HG03432 (cell line): ENCODE measurements around the gene TIMM44.
"Not testable (repeated sequence)": the region's sequence is repeated elsewhere in the genome, so short reads cannot be mapped to it uniquely, and the experiment has no call there.

ENCODE experiments used
- ATAC-seq: cut with Tn5 transposase; IDR thresholded peaks from one replicate; pipeline ENCODE4 v1.9.1; 2021; ENCODE audit warnings: mild to moderate bottlenecking, moderate library complexity; ENCODE audit not compliant: unreplicated experiment

TIMM44 gene

GRCh38 chr19:7926727-7927604, 16.5 kb downstream of the TIMM44 start:
- no peak for ATAC-seq

- no peak for ATAC-seq
Observed at GRCh38 chr19:7926021-7926726, 17.3 kb downstream of the TIMM44 start, which contains the start of gene CTXN1. Gene CTXN1 (minus strand): TSS chr19:7926135. CDS start chr19:7925538, 597 bp downstream.

GRCh38 chr19:7925171-7925851, 18.2 kb downstream of the TIMM44 start:
- ATAC-seq = peak; percentile 34

DNA sequence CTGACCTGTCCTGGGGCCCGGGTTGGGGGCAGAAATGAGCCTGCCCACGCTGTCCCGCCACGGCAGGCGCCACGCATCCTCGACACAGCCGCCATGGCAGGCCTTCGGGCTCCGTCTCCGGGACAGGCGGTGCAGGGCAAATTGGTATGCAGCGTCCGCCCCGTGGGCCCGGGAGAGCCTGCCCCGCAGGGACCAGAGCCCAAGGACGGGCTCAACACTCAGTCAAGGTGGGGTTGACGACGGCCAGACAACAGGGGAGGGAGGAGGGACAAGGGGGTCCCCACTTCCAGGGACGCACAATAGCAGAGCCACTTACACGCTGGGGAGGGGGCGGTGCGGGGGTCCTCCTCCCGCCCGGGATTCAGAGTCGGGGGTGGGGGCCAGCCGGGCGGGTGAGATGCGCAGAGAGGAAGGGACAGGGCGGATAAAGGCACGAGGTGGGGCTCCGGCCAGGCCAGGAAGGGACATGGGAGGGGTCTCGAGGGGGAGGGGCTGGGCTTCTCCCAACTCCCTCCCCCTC, 18.8 kb downstream of the TIMM44 start:
- ATAC-seq = no peak

DNA sequence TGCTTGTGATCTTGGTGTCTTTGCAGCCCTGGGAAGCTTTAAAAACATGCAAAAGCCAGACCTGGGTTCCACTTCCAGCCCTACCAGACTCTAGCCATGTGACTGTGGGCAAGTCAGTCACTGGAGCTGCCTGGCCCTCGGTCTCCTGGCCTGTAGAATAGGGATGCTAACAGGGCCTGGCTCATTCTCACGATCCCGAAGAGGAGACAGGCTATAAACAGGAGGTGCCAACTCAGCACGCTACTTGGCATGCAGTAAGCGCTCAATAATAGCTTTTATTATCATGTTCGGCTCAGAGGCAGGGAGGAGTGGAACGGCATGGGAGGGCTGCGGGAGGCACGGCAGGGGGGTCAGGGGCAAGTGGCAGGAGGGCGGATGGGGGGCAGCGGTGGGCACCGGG, 19.2 kb downstream of the TIMM44 start:
- ATAC-seq = no peak

GRCh38 chr19:7923295-7924191, 19.9 kb downstream of the TIMM44 start:
- ATAC-seq = no peak

- ATAC-seq = no peak
Observed at GRCh38 chr19:7922836-7923195, 20.6 kb downstream of the TIMM44 start.

GRCh38 chr19:7921967-7922835, 21.3 kb downstream of the TIMM44 start:
- no peak for ATAC-seq

DNA sequence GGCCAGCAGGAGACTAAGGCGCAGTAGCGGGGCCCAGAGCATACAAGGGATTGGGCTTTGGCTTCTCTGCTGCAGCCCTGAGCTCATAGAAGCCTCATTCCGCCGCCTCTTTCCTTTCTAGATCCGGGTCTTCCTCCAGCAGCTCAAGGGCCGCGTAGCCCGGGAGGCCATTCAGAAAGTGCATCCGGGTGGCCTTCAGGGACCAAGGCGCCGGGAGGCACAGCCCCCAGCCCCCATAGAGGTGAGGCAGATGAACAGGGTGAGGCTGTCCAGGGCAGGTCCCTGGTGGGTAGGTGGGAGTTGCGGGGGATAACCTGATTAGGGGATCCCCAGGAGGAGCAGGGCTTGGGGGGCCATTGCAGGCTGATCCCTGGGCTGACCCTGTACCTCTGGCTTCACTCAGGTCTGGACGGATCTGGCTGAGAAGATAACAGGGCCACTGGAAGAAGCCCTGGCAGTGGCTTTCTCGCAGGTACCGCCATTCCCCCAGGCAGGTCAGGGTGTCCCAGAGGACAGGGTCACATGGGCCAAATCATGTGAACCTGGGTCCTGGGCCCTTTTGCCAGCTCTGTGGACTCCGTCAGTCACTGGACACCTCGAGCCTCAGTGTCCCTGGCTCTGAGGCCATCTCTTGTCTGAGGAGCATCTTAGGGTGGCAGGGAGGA, 22.0 kb downstream of the TIMM44 start:
- no peak for ATAC-seq

- peak; percentile 45 for ATAC-seq
Observed at GRCh38 chr19:7920519-7921301, 22.8 kb downstream of the TIMM44 start.

DNA sequence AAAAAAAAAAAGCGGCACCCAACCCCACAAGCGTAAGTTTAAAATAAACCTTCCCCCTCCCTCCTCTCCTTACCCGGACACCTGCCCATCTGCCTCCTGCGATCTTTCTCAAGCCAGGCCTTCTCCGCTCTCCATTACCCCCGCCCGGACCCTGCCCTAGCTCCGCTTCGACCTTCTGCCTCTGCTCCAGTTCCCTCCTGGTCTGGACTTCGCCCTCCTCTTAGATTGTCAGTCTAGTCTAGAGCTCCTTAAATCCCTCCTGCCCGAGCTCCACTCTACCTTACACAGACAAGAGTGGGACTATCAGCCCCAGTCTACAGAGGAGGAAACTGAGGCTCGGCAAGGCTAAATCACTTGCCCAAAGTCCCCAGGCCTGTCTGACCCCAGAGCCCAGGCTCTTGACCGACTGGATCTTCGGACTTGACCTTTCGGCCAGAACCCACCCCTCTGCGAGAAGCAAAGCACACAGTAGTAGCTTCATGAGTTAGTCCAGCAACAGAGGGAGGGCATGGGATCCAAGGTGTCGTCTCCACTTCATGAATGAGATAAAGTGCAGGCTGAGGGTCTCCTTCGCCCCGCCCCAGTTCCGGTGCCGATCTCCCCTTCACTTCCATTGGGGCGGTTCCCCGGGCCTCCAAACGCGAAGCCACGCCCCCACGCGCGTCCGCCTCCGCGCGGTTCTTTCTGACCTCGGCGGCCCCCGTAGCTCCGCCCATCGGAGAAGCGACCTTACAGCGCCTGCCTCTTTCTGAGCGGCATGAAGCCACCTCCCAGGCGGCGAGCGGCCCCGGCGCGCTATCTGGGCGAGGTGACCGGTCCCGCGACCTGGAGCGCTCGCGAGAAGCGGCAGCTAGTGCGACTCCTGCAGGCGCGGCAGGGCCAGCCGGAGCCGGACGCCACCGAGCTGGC, 23.6 kb downstream of the TIMM44 start, which contains the start of gene SNAPC2:
Gene SNAPC2, plus strand, starts transcription at position 729 of the 909 bp plus-strand sequence. Its CDS starts 29 bp downstream, at position 758.
- ATAC-seq = peak; percentile 64

DNA sequence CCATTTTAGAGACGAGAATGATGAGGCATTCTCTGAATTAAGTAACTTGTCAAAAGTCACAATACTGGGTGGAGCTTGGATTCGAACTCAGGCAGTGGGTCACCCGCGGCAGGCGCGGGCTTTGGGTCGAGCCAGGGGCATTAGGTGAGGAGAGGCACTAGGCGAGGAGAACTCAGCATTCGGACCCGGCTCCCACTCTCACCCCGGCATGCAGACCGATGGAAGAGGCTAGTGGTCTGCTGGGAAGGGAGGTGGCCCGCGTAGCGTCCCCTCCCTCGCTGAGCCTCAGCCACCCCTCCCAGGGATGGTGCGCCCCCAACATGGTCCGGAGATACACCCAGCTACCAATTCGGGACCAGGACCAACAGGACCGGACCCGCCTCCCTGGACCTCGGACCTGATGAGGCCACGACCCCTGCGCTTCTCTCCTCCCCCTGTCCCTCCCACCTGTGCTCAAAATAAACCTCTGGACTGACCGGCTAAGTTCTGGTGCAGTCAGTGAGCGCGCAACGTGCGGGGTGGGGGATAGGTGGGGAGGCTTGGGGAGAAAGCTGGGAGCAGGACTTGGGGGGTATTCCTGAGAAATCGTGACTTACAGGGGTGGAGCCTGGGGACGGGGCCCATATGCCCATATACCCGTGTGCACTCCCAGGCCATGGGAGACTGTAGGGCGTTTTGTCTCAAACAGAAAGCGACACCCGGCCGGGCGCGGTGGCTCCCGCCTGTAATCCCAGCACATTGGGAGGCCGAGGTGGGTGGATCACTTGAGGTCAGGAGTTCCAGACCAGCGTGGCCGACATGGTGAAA, 24.6 kb downstream of the TIMM44 start:
- no peak for ATAC-seq

DNA sequence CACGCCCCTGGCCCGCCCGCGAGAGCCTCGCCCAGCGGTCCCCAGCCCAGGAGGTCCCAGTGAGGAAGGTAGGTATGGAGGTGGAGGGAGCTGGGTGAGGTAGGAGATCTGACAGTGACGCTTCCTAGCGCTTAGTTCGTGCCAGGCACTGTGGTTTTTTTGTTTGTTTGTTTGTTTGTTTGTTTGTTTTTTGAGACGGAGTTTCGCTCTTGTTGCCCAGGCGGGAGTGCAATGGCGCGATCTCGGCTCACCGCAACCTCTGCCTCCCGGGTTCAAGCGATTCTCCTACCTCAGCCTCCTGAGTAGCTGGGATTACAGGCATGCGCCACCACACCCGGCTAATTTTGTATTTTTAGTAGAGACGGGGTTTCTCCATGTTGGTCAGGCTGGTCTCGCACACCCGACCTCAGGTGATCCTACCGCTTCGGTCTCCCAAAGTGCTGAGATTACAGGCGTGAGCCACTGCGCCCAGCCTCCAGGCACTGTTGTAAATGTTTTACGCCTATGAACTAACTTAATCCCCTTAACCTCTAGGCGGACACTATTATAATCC, 25.3 kb downstream of the TIMM44 start:
- ATAC-seq = not testable (repeated sequence)

DNA sequence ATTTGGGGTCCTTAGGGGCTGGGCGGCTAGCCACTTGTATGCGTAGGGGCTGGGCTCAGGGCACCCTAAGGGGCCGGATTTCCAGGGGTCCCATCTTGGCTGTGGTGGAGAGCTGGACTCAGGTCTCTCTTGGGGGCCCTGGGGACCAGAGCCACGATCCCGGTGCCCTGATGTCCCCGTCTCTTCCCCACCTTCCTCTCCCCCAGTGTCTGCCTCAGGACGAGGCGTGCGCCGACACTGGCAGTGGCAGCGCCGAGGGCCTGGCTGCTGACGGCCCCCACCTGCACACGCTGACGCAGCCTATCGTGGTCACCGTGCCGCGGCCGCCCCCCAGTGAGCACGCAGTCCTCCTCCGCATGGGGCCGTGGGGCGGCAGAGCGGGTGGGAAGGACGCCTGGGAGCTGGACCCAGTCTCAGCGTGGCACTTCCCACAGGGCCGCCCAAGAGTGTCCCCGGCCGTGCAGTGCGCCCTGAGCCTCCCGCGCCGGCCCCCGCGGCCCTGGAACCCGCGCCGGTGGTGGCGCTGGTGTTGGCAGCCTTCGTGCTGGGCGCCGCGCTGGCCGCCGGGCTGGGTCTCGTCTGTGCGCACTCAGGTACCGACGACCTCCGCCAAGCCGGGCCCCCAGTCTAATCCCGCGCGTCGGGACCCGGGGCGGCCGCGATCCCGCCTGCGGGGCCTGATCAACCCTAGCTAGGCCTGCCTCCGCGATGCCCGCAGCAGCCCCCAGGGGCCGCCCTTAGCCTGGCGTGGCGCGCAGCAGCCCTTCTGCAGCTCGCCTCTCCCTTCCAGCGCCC, 26.0 kb downstream of the TIMM44 start:
- no peak for ATAC-seq

- no peak for ATAC-seq
Observed at GRCh38 chr19:7916955-7917266, 26.6 kb downstream of the TIMM44 start.
